SK-N-SH (cell line): ENCODE measurements around the gene CD3E. TPM values are rescaled to one million over a fixed set of nuclear protein-coding genes. Genes with fewer than 3 reads are reported as not detected.

Experiments used
- CTCF ChIA-PET: fragments of 300-600, 350-600 bp; formaldehyde crosslinking; extraction: SDS; loops from one replicate; lab custom pipeline; 2021; lab: Yijun Ruan, JAX
- POLR2A ChIA-PET: fragments of 350-600 bp; sonication (Branson Sonifier 250); formaldehyde crosslinking; extraction: SDS; loops from one replicate; lab custom pipeline; 2020; ENCODE audit warnings: antibody characterized with exemption, inconsistent platforms; lab: Yijun Ruan, JAX
- DNase-seq: peaks from one replicate; pipeline ENCODE4 v3.0.0; 2012
- H2AFZ ChIP-seq: fragments of 200-600 bp; sonication (generic); 2 replicates; pipeline ENCODE4 v1.8.1; 2016; ENCODE audit warnings: antibody characterized with exemption, mild to moderate bottlenecking, low read depth
- H3F3A ChIP-seq: fragments of 200-600 bp; sonication (generic); replicated peaks from 2 replicates; pipeline ENCODE3; 2016; ENCODE audit warnings: antibody characterized with exemption, mild to moderate bottlenecking; ENCODE audit not compliant: insufficient read depth
- H3K27ac ChIP-seq, 2 experiments: fragments of 200-500 bp in 1 of 2; fragments of 200-600 bp in 1 of 2; sonication (Bioruptor generic) in 1 of 2; sonication (generic), shearing (Covaris generic) in 1 of 2; 2 replicates each; pipeline versions ENCODE4 v1.5.1 to v1.6.1; 2014 to 2016; ENCODE audit warnings: low read depth in 2 of 2, inconsistent platforms in 1 of 2, low read length in 1 of 2, mild to moderate bottlenecking in 1 of 2, mixed read lengths in 1 of 2
- H3K27me3 ChIP-seq: fragments of 200-600 bp; sonication (generic), shearing (Covaris generic); 2 replicates; pipeline ENCODE4 v1.6.1; 2016; ENCODE audit warnings: mixed run types; ENCODE audit not compliant: insufficient read depth
- H3K36me3 ChIP-seq, 2 experiments: fragments of 200-500 bp in 1 of 2; fragments of 200-600 bp in 1 of 2; sonication (Bioruptor generic) in 1 of 2; sonication (generic) in 1 of 2; replicated peaks in 1 of 2; 2 replicates each; pipeline versions ENCODE3 to v1.5.1; 2014 to 2016; ENCODE audit warnings: low read length in 1 of 2, mild to moderate bottlenecking in 1 of 2; ENCODE audit not compliant: insufficient read depth in 2 of 2, control insufficient read depth in 1 of 2
- H3K4me1 ChIP-seq, 2 experiments: fragments of 200-500 bp in 1 of 2; fragments of 200-600 bp in 1 of 2; sonication (Bioruptor generic) in 1 of 2; sonication (generic), shearing (Covaris generic) in 1 of 2; 2 replicates each; pipeline versions ENCODE4 v1.5.1 to v1.6.1; 2014 to 2016; ENCODE audit warnings: low read depth in 1 of 2, low read length in 1 of 2, mixed run types in 1 of 2; ENCODE audit not compliant: insufficient read depth in 2 of 2, control insufficient read depth in 1 of 2
- H3K4me2 ChIP-seq: fragments of 200-600 bp; sonication (generic), shearing (Covaris generic); 2 replicates; pipeline ENCODE4 v1.6.1; 2017; ENCODE audit warnings: mixed run types
- H3K4me3 ChIP-seq, 2 experiments: fragments of 200-500 bp in 1 of 2; fragments of 200-600 bp in 1 of 2; sonication (Bioruptor generic) in 1 of 2; sonication (generic), shearing (Covaris generic) in 1 of 2; 2 replicates each; pipeline versions ENCODE4 v1.5.1 to v1.8.1; 2014 to 2016; ENCODE audit warnings: low read depth in 2 of 2, inconsistent platforms in 1 of 2, low read length in 1 of 2, mild to moderate bottlenecking in 1 of 2, mixed read lengths in 1 of 2, moderate library complexity in 1 of 2
- H3K79me2 ChIP-seq: fragments of 200-600 bp; sonication (generic); 2 replicates; pipeline ENCODE4 v1.8.1; 2017; ENCODE audit warnings: mild to moderate bottlenecking; ENCODE audit not compliant: insufficient read depth
- H3K9ac ChIP-seq: fragments of 200-600 bp; sonication (generic); 2 replicates; pipeline ENCODE4 v1.6.1; 2017; ENCODE audit warnings: mixed run types
- H3K9me2 ChIP-seq: fragments of 200-600 bp; sonication (generic); 2 replicates; pipeline ENCODE4 v1.6.1; 2017; ENCODE audit warnings: mixed run types
- H3K9me3 ChIP-seq: fragments of 200-600 bp; sonication (generic); 2 replicates; pipeline ENCODE4 v1.6.1; 2017; ENCODE audit warnings: mixed run types, mild to moderate bottlenecking, moderate library complexity
- H4K20me1 ChIP-seq: fragments of 200-600 bp; sonication (generic); 2 replicates; pipeline ENCODE4 v1.6.1; 2017; ENCODE audit warnings: mild to moderate bottlenecking, mixed run types; ENCODE audit not compliant: insufficient read depth
- FOSL2 ChIP-seq: IDR thresholded peaks from 2 replicates; pipeline ENCODE4 v1.4.0; 2012; ENCODE audit warnings: low read depth, mild to moderate bottlenecking, moderate library complexity, borderline replicate concordance
- FOXJ3 ChIP-seq: sonication (generic); formaldehyde crosslinking; IDR thresholded peaks from 2 replicates; pipeline ENCODE4 v1.5.1; 2020; ENCODE audit warnings: mild to moderate bottlenecking, missing genetic modification reagents
- FOXM1 ChIP-seq: IDR thresholded peaks from 2 replicates; pipeline ENCODE4 v1.4.0; 2012; ENCODE audit warnings: low read depth, mild to moderate bottlenecking
- GABPA ChIP-seq: IDR thresholded peaks from 2 replicates; pipeline ENCODE4 v1.4.0; 2012; ENCODE audit warnings: low read depth, mild to moderate bottlenecking
- GATA2 ChIP-seq: sonication (generic); formaldehyde crosslinking; IDR thresholded peaks from 2 replicates; pipeline ENCODE4 v1.5.0; 2020; ENCODE audit warnings: mild to moderate bottlenecking, missing genetic modification reagents
- MEF2A ChIP-seq: IDR thresholded peaks from 2 replicates; pipeline ENCODE4 v1.4.0; 2012; ENCODE audit warnings: low read depth, borderline replicate concordance
- NFIC ChIP-seq: IDR thresholded peaks from 2 replicates; pipeline ENCODE4 v1.4.0; 2012; ENCODE audit warnings: borderline replicate concordance
- POLR2AphosphoS5 ChIP-seq: IDR thresholded peaks from 2 replicates; pipeline ENCODE4 v1.6.1; 2012; ENCODE audit warnings: low read depth, low read length
- RAD21 ChIP-seq: IDR thresholded peaks from 2 replicates; pipeline ENCODE4 v1.6.1; 2012; ENCODE audit warnings: mild to moderate bottlenecking, low read length
- RXRA ChIP-seq: IDR thresholded peaks from 2 replicates; pipeline ENCODE4 v1.4.0; 2012; ENCODE audit warnings: low read depth, mild to moderate bottlenecking, borderline replicate concordance
- SMC3 ChIP-seq: IDR thresholded peaks from 2 replicates; pipeline ENCODE4 v1.6.1; 2012; ENCODE audit warnings: low read depth, low read length, improper control_type of control experiment
- TCF12 ChIP-seq: IDR thresholded peaks from 2 replicates; pipeline ENCODE4 v1.4.0; 2012
- TEAD4 ChIP-seq: IDR thresholded peaks from 2 replicates; pipeline ENCODE4 v1.4.0; 2012; ENCODE audit warnings: mild to moderate bottlenecking, borderline replicate concordance; ENCODE audit not compliant: insufficient read depth
- YY1 ChIP-seq: IDR thresholded peaks from 2 replicates; pipeline ENCODE4 v1.4.0; 2012; ENCODE audit warnings: low read depth, mild to moderate bottlenecking
- WGBS: methylation state at CpG from one replicate; pipeline ENCODE4 v1.1.6; 2017; ENCODE audit warnings: low lambda C conversion rate; 5-methylcytosine and 5-hydroxymethylcytosine counted together
- polyA plus RNA-seq, 3 experiments: library from polyadenylated mRNA; depleted of rRNA; stranded (reverse); fragments of >200 nt; gene quantifications; 2 replicates each; pipeline ENCODE4 v1.2.3, GENCODE V29; 2012
- TF ChIP-seq, protein P1 (sequence below): IDR thresholded peaks from 2 replicates; pipeline ENCODE4 v1.4.0; 2012; ENCODE audit warnings: low read depth, borderline replicate concordance
- TF ChIP-seq, protein P2 (sequence below): fragments of 200-600 bp; sonication (generic); IDR thresholded peaks from 2 replicates; pipeline ENCODE4 v1.6.1; 2017; ENCODE audit warnings: antibody characterized with exemption, mild to moderate bottlenecking, moderate library complexity
- TF ChIP-seq, protein P3 (sequence below): fragments of 150-350 bp; IDR thresholded peaks from 2 replicates; pipeline ENCODE4 v1.6.1; 2017; ENCODE audit warnings: antibody characterized with exemption, low read length, low read depth, borderline replicate concordance
- TF ChIP-seq, protein P4 (sequence below): IDR thresholded peaks from 2 replicates; pipeline ENCODE4 v1.4.0; 2012; ENCODE audit warnings: low read depth
- TF ChIP-seq, protein P5 (sequence below): IDR thresholded peaks from 2 replicates; pipeline ENCODE4 v1.6.1; 2012; ENCODE audit warnings: mild to moderate bottlenecking, low read depth, low read length, moderate library complexity

Gene CD3E
- polyA plus RNA-seq, 1 of the 3 experiments (the other 2 are of a cell fraction), result not detected

DNA sequence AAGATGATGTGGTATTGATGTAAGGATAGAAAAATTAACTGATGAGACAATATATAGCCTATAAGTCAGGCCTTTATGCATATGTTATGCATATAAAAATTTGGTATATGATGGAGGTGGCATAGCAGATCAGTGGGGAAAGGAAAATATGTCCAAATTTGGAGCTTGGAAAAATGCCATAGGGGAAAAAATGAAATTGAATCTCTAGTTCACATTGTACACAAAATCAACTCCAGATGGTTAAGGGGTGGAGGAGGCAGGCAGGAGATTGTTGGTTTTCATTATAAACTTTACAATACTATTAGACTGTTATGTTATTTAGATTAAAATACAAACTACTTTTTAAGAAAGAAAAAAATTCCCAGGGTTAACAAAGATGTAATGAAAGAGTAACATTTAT is 15.1 kb upstream of the CD3E start:
- H3K9ac ChIP-seq, result no peak overlapping the region
- 0 out of 2 replicates have a peak, but pooled peaks cover 2% of the 10 kb centered on the region for H3K9me2 ChIP-seq
- no peaks in the 10 kb centered on the region for H3K4me1 ChIP-seq
- no peaks in the 10 kb centered on the region for H4K20me1 ChIP-seq
- no peaks in the 10 kb centered on the region; the same call in 1 of the 2 replicates for H3K27me3 ChIP-seq
- no peaks in the 10 kb centered on the region for H3K79me2 ChIP-seq
- 0 out of 2 replicates have a peak, but pooled peaks cover 4% of the 10 kb centered on the region for H3K9me3 ChIP-seq
- no peak overlapping the region for H3K4me2 ChIP-seq
- H2AFZ ChIP-seq, result no peak overlapping the region
- no peak for DNase-seq
- ChIA-PET CTCF (no interaction called here), POLR2A (no interaction called here)
- no peak for TF ChIP-seq SMC3
- no peak overlapping the region for H3K27ac ChIP-seq
- H3K36me3 ChIP-seq, result no peaks in the 10 kb centered on the region
- no peak overlapping the region for H3K4me3 ChIP-seq
- H3F3A ChIP-seq, result no peaks in the 10 kb centered on the region

DNA sequence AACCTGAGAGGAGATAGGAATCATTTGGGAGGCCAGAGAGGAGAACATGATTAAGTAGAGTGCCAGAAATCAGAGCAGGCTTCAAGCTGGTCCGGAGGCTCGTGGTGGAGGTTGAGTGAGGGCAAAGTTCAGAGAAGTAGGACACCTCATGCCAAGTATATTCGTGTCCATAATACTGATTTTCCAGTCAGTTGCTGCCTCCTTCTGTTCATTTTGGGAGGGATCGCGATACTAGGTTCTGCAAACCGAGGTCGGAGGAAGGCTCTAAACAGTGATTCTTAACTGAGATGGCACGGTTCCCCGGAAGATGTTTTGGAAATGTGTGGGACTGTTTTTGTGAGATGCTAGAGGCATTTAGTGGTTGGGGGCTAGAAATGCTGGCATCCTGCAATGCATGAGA is 13.6 kb upstream of the CD3E start:
- Histone ChIP-seq H3K9me3 (0 out of 2 replicates have a peak, but pooled peaks cover 4% of the 10 kb centered on the region), H3K9me2 (0 out of 2 replicates have a peak, but pooled peaks cover 2% of the 10 kb centered on the region), H3K4me3 (no peak overlapping the region), H3K27ac (no peak overlapping the region), H3K27me3 (no peaks in the 10 kb centered on the region; the same call in 1 of the 2 replicates), H2AFZ (no peak overlapping the region), H3K36me3 (no peaks in the 10 kb centered on the region), H3K79me2 (no peaks in the 10 kb centered on the region), H3K4me1 (no peaks in the 10 kb centered on the region), H4K20me1 (no peaks in the 10 kb centered on the region), H3K4me2 (no peak overlapping the region), H3F3A (no peaks in the 10 kb centered on the region), H3K9ac (no peak overlapping the region)
- 30% methylated on average over 9 of the region's 9 CpGs for WGBS
- ChIA-PET CTCF (interaction anchor here (1.4 kb wide), 1 partner anchor 93 kb away, joined by 3 read pairs; no protein-coding TSS in a partner anchor), POLR2A (no interaction called here)
- no peak for DNase-seq
- TF ChIP-seq TEAD4 (no peak), GABPA (no peak), SMC3 (peak; percentile 20; the same call in 1 of the 2 replicates), FOXJ3 (no peak), YY1 (no peak), RAD21 (peak; percentile 40), GATA2 (CRISPR knock-in tag) (no peak), FOXM1 (no peak), NFIC (no peak), MEF2A (no peak), TCF12 (no peak), FOSL2 (no peak), POLR2AphosphoS5 (no peak), RXRA (no peak)
- TF ChIP-seq, protein P1, sequence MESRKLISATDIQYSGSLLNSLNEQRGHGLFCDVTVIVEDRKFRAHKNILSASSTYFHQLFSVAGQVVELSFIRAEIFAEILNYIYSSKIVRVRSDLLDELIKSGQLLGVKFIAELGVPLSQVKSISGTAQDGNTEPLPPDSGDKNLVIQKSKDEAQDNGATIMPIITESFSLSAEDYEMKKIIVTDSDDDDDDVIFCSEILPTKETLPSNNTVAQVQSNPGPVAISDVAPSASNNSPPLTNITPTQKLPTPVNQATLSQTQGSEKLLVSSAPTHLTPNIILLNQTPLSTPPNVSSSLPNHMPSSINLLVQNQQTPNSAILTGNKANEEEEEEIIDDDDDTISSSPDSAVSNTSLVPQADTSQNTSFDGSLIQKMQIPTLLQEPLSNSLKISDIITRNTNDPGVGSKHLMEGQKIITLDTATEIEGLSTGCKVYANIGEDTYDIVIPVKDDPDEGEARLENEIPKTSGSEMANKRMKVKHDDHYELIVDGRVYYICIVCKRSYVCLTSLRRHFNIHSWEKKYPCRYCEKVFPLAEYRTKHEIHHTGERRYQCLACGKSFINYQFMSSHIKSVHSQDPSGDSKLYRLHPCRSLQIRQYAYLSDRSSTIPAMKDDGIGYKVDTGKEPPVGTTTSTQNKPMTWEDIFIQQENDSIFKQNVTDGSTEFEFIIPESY, result no peak
- TF ChIP-seq, protein P2, sequence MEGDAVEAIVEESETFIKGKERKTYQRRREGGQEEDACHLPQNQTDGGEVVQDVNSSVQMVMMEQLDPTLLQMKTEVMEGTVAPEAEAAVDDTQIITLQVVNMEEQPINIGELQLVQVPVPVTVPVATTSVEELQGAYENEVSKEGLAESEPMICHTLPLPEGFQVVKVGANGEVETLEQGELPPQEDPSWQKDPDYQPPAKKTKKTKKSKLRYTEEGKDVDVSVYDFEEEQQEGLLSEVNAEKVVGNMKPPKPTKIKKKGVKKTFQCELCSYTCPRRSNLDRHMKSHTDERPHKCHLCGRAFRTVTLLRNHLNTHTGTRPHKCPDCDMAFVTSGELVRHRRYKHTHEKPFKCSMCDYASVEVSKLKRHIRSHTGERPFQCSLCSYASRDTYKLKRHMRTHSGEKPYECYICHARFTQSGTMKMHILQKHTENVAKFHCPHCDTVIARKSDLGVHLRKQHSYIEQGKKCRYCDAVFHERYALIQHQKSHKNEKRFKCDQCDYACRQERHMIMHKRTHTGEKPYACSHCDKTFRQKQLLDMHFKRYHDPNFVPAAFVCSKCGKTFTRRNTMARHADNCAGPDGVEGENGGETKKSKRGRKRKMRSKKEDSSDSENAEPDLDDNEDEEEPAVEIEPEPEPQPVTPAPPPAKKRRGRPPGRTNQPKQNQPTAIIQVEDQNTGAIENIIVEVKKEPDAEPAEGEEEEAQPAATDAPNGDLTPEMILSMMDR, result peak; percentile 41
- TF ChIP-seq, protein P3, sequence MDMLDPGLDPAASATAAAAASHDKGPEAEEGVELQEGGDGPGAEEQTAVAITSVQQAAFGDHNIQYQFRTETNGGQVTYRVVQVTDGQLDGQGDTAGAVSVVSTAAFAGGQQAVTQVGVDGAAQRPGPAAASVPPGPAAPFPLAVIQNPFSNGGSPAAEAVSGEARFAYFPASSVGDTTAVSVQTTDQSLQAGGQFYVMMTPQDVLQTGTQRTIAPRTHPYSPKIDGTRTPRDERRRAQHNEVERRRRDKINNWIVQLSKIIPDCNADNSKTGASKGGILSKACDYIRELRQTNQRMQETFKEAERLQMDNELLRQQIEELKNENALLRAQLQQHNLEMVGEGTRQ, result no peak
- TF ChIP-seq, protein P4, sequence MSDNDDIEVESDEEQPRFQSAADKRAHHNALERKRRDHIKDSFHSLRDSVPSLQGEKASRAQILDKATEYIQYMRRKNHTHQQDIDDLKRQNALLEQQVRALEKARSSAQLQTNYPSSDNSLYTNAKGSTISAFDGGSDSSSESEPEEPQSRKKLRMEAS, result no peak
- TF ChIP-seq, protein P5, sequence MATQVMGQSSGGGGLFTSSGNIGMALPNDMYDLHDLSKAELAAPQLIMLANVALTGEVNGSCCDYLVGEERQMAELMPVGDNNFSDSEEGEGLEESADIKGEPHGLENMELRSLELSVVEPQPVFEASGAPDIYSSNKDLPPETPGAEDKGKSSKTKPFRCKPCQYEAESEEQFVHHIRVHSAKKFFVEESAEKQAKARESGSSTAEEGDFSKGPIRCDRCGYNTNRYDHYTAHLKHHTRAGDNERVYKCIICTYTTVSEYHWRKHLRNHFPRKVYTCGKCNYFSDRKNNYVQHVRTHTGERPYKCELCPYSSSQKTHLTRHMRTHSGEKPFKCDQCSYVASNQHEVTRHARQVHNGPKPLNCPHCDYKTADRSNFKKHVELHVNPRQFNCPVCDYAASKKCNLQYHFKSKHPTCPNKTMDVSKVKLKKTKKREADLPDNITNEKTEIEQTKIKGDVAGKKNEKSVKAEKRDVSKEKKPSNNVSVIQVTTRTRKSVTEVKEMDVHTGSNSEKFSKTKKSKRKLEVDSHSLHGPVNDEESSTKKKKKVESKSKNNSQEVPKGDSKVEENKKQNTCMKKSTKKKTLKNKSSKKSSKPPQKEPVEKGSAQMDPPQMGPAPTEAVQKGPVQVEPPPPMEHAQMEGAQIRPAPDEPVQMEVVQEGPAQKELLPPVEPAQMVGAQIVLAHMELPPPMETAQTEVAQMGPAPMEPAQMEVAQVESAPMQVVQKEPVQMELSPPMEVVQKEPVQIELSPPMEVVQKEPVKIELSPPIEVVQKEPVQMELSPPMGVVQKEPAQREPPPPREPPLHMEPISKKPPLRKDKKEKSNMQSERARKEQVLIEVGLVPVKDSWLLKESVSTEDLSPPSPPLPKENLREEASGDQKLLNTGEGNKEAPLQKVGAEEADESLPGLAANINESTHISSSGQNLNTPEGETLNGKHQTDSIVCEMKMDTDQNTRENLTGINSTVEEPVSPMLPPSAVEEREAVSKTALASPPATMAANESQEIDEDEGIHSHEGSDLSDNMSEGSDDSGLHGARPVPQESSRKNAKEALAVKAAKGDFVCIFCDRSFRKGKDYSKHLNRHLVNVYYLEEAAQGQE, result no peak
